ENCODE measurements around the gene PWWP2B.

Gene PWWP2B

GRCh38 chr10:132394936-132395703 is 1.9 kb upstream of the PWWP2B start:
- H4K20me1 ChIP-seq (ENCODE audit: low read depth, low read length), result no peaks in the 10 kb centered on the region
- no peaks in the 10 kb centered on the region for H3K9me2 ChIP-seq (replicated peaks; ENCODE audit: insufficient read depth, low read length)
- H2AFZ ChIP-seq (ENCODE audit: low read depth, low read length, severe bottlenecking), result no peak overlapping the region
- H3K27me3 ChIP-seq (ENCODE audit: low read length), result no peaks in the 10 kb centered on the region
- H3K4me2 ChIP-seq (ENCODE audit: low read depth, low read length, poor library complexity, severe bottlenecking), result no peak overlapping the region
- TF ChIP-seq CTCF (IDR thresholded peaks at IDR 0.05; ENCODE audit: insufficient read depth, low read length, poor library complexity, severe bottlenecking), result no peak
- TF ChIP-seq EZH2phosphoT487 (conservative IDR thresholded peaks at IDR 0.05; ENCODE audit: low read length), result no peak
- no peak overlapping the region for H3K4me3 ChIP-seq (ENCODE audit: insufficient read depth, low read length, poor library complexity, severe bottlenecking)
- no peak overlapping the region for H3K9ac ChIP-seq (ENCODE audit: low read length)
- no peak overlapping the region for H3K27ac ChIP-seq (ENCODE audit: low read depth, low read length)
- H3K9me3 ChIP-seq (ENCODE audit: insufficient read depth, low read length), result no peaks in the 10 kb centered on the region
- no peaks in the 10 kb centered on the region for H3K36me3 ChIP-seq (ENCODE audit: low read length)
- no peaks in the 10 kb centered on the region for H3K79me2 ChIP-seq (ENCODE audit: insufficient read depth, low read length)
- no peaks in the 10 kb centered on the region for H3F3A ChIP-seq (ENCODE audit: insufficient read depth)

GRCh38 chr10:132395704-132396493 is 1.1 kb upstream of the PWWP2B start:
- no peak overlapping the region for H2AFZ ChIP-seq (ENCODE audit: low read depth, low read length, severe bottlenecking)

GRCh38 chr10:132396494-132397035 is 435 bp upstream of the PWWP2B start:
- H3K9me2 ChIP-seq (replicated peaks; ENCODE audit: insufficient read depth, low read length), result no peaks in the 10 kb centered on the region
- TF ChIP-seq CTCF (IDR thresholded peaks at IDR 0.05; ENCODE audit: insufficient read depth, low read length, poor library complexity, severe bottlenecking), result no peak
- TF ChIP-seq EZH2phosphoT487 (conservative IDR thresholded peaks at IDR 0.05; ENCODE audit: low read length), result no peak
- no peak overlapping the region for H3K4me3 ChIP-seq (ENCODE audit: insufficient read depth, low read length, poor library complexity, severe bottlenecking)
- H3K36me3 ChIP-seq (ENCODE audit: low read length), result no peaks in the 10 kb centered on the region
- H3K27ac ChIP-seq (ENCODE audit: low read depth, low read length), result no peak overlapping the region
- no peaks in the 10 kb centered on the region for H4K20me1 ChIP-seq (ENCODE audit: low read depth, low read length)
- no peaks in the 10 kb centered on the region for H3K27me3 ChIP-seq (ENCODE audit: low read length)
- H3K9ac ChIP-seq (ENCODE audit: low read length), result no peak overlapping the region
- H3K4me2 ChIP-seq (ENCODE audit: low read depth, low read length, poor library complexity, severe bottlenecking), result no peak overlapping the region
- H3F3A ChIP-seq (ENCODE audit: insufficient read depth), result no peaks in the 10 kb centered on the region
- H2AFZ ChIP-seq (ENCODE audit: low read depth, low read length, severe bottlenecking), result no peak overlapping the region
- H3K79me2 ChIP-seq (ENCODE audit: insufficient read depth, low read length), result no peaks in the 10 kb centered on the region
- H3K9me3 ChIP-seq (ENCODE audit: insufficient read depth, low read length), result no peaks in the 10 kb centered on the region

More at GRCh38 chr10:132395704-132396493, 1.1 kb upstream of the PWWP2B start:
- no peaks in the 10 kb centered on the region for H4K20me1 ChIP-seq (ENCODE audit: low read depth, low read length)
- H3K9me2 ChIP-seq (replicated peaks; ENCODE audit: insufficient read depth, low read length), result no peaks in the 10 kb centered on the region
- no peak for TF ChIP-seq CTCF (IDR thresholded peaks at IDR 0.05; ENCODE audit: insufficient read depth, low read length, poor library complexity, severe bottlenecking)
- TF ChIP-seq EZH2phosphoT487 (conservative IDR thresholded peaks at IDR 0.05; ENCODE audit: low read length), result no peak
- H3K27me3 ChIP-seq (ENCODE audit: low read length), result no peaks in the 10 kb centered on the region
- H3F3A ChIP-seq (ENCODE audit: insufficient read depth), result no peaks in the 10 kb centered on the region
- no peak overlapping the region for H3K4me3 ChIP-seq (ENCODE audit: insufficient read depth, low read length, poor library complexity, severe bottlenecking)
- H3K27ac ChIP-seq (ENCODE audit: low read depth, low read length), result no peak overlapping the region
- no peaks in the 10 kb centered on the region for H3K9me3 ChIP-seq (ENCODE audit: insufficient read depth, low read length)
- H3K36me3 ChIP-seq (ENCODE audit: low read length), result no peaks in the 10 kb centered on the region
- H3K4me2 ChIP-seq (ENCODE audit: low read depth, low read length, poor library complexity, severe bottlenecking), result no peak overlapping the region
- no peaks in the 10 kb centered on the region for H3K79me2 ChIP-seq (ENCODE audit: insufficient read depth, low read length)
- H3K9ac ChIP-seq (ENCODE audit: low read length), result no peak overlapping the region

Measured in SU-DHL-6 (cell line).